Activated T-cell treated with anti-CD3 and anti-CD28 coated beads, Interleukin-2, amount 50 U/mL, for 4 hours (primary cell): ENCODE data around the gene APOBEC3H. TPM values are rescaled to one million over a fixed set of nuclear protein-coding genes. Genes with fewer than 3 reads are reported as not detected.
"Not testable (repeated sequence)": the region's sequence is repeated elsewhere in the genome, so short reads cannot be mapped to it uniquely, and the experiment has no call there.

Source experiments
- ATAC-seq, 2 donors: fragments of 200-7000 bp; cut with Tn5 transposase; one replicate each; pipeline ENCODE4 v1.10.0; 2021
- DNase-seq: peaks from one replicate; pipeline ENCODE4 v3.0.0-alpha.2; 2020
- H3K27me3 Mint-ChIP-seq: one replicate; pipeline ENCODE4 v1.8.0; 2021; ENCODE audit warnings: low read depth, mixed read lengths
- H3K36me3 Mint-ChIP-seq: one replicate; pipeline ENCODE4 v1.8.0; 2022; ENCODE audit warnings: mixed read lengths; ENCODE audit not compliant: insufficient read depth
- H3K4me1 Mint-ChIP-seq: one replicate; pipeline ENCODE4 v1.8.0; 2021; ENCODE audit warnings: low read depth, mixed read lengths
- H3K4me3 Mint-ChIP-seq: one replicate; pipeline ENCODE4 v1.8.0; 2021; ENCODE audit warnings: mild to moderate bottlenecking, moderate library complexity, mixed read lengths
- H3K9me3 Mint-ChIP-seq: one replicate; pipeline ENCODE4 v1.8.0; 2021; ENCODE audit warnings: mixed read lengths
- total RNA-seq, 3 donors: library from RNA; stranded (reverse); gene quantifications; one replicate each; pipeline ENCODE4 v1.2.1, GENCODE V29; 2021

The APOBEC3H gene
- total RNA-seq, 3 donors from 2014 or later: 0.79 to 0.82 TPM; not detected in 1

DNA sequence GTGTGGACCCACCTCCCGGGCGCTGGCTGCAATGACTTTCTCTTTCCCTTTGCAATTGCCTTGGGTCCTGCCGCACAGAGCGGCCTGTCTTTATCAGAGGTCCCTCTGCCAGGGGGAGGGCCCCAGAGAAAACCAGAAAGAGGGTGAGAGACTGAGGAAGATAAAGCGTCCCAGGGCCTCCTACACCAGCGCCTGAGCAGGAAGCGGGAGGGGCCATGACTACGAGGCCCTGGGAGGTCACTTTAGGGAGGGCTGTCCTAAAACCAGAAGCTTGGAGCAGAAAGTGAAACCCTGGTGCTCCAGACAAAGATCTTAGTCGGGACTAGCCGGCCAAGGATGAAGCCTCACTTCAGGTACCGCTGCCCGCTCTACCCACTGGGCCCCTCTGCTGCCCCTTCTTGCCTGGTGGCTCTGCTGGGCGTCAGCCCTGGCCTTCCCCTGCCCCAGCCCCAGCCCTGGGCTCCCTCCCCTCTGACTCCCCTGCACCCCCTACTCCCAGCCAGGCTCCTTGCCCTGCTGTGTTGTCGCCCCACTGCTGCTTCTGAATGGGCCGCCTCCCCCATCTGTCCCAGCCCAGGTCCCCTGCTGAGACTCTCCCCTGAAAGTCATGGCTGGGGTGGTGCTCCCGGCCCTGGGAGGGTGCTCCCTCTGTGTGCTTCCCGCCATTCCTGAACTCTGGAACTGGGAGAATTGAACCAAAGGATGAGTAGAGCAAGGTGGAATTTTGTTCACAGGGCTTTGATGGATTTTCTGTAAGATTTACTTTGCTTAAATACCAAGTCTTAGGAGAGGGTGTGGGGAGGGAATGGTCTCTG, 19.8 kb upstream of the APOBEC3H start, which contains the start of gene APOBEC3G:
TSS of gene APOBEC3G (plus strand) at position 250 of the 815 bp plus-strand sequence. CDS start at position 337, 87 bp downstream.
- peak within 1 kb of the TSS; percentile 91 for H3K4me3 Mint-ChIP-seq
- DNase-seq (peak; percentile 47), ATAC-seq (peak; percentile 96)
- not testable (repeated sequence) for H3K9me3 Mint-ChIP-seq, H3K27me3 Mint-ChIP-seq, H3K36me3 Mint-ChIP-seq
- peaks cover 53% of the 10 kb centered on the region for H3K4me1 Mint-ChIP-seq

GRCh38 chr22:39077912-39078311, 19.1 kb upstream of the APOBEC3H start:
- H3K4me1 Mint-ChIP-seq: peaks cover 54% of the 10 kb centered on the region
- not testable (repeated sequence) for DNase-seq, H3K9me3 Mint-ChIP-seq

GRCh38 chr22:39078329-39078728, 18.7 kb upstream of the APOBEC3H start:
- Mint-ChIP-seq H3K27me3 (no peaks in the 10 kb centered on the region), H3K9me3 (no peaks in the 10 kb centered on the region), H3K4me3 (peak overlapping the region; percentile 91), H3K4me1 (peaks cover 57% of the 10 kb centered on the region), H3K36me3 (peaks cover 10% of the 10 kb centered on the region)
- DNase-seq: no peak
- no peak for ATAC-seq

More at GRCh38 chr22:39077912-39078311, 19.1 kb upstream of the APOBEC3H start:
- H3K4me3 Mint-ChIP-seq: peak overlapping the region; percentile 91
- H3K36me3 Mint-ChIP-seq, H3K27me3 Mint-ChIP-seq, ATAC-seq: not testable (repeated sequence)

- H3K36me3 Mint-ChIP-seq: not testable (repeated sequence)
These were observed 17.9 kb upstream of the APOBEC3H start for GRCh38 chr22:39079054-39079637.

GRCh38 chr22:39080052-39080762, 16.8 kb upstream of the APOBEC3H start:
- Mint-ChIP-seq H3K9me3 (no peaks in the 10 kb centered on the region), H3K4me3 (peak overlapping the region; percentile 91), H3K4me1 (peaks cover 58% of the 10 kb centered on the region), H3K36me3 (peaks cover 10% of the 10 kb centered on the region), H3K27me3 (no peaks in the 10 kb centered on the region)
- DNase-seq: no peak
- ATAC-seq: no peak

More at GRCh38 chr22:39079054-39079637, 17.9 kb upstream of the APOBEC3H start:
- not testable (repeated sequence) for ATAC-seq, H3K27me3 Mint-ChIP-seq, DNase-seq, H3K9me3 Mint-ChIP-seq
- H3K4me1 Mint-ChIP-seq: peaks cover 61% of the 10 kb centered on the region
- peak overlapping the region; percentile 91 for H3K4me3 Mint-ChIP-seq

- ATAC-seq: no peak
- H3K4me3 Mint-ChIP-seq: peak overlapping the region; percentile 53
These were observed 16.0 kb upstream of the APOBEC3H start for GRCh38 chr22:39081016-39081415.

GRCh38 chr22:39081598-39081997, 15.4 kb upstream of the APOBEC3H start:
- no peak for DNase-seq
- H3K4me3 Mint-ChIP-seq: peak overlapping the region; percentile 7
- no peak for ATAC-seq
- no peaks in the 10 kb centered on the region for H3K9me3 Mint-ChIP-seq
- H3K4me1 Mint-ChIP-seq: peaks cover 57% of the 10 kb centered on the region
- peaks cover 12% of the 10 kb centered on the region for H3K36me3 Mint-ChIP-seq
- no peaks in the 10 kb centered on the region for H3K27me3 Mint-ChIP-seq

More at GRCh38 chr22:39081016-39081415, 16.0 kb upstream of the APOBEC3H start:
- Mint-ChIP-seq H3K36me3 (peaks cover 10% of the 10 kb centered on the region), H3K9me3 (no peaks in the 10 kb centered on the region), H3K4me1 (peaks cover 57% of the 10 kb centered on the region), H3K27me3 (no peaks in the 10 kb centered on the region)
- no peak for DNase-seq

DNA sequence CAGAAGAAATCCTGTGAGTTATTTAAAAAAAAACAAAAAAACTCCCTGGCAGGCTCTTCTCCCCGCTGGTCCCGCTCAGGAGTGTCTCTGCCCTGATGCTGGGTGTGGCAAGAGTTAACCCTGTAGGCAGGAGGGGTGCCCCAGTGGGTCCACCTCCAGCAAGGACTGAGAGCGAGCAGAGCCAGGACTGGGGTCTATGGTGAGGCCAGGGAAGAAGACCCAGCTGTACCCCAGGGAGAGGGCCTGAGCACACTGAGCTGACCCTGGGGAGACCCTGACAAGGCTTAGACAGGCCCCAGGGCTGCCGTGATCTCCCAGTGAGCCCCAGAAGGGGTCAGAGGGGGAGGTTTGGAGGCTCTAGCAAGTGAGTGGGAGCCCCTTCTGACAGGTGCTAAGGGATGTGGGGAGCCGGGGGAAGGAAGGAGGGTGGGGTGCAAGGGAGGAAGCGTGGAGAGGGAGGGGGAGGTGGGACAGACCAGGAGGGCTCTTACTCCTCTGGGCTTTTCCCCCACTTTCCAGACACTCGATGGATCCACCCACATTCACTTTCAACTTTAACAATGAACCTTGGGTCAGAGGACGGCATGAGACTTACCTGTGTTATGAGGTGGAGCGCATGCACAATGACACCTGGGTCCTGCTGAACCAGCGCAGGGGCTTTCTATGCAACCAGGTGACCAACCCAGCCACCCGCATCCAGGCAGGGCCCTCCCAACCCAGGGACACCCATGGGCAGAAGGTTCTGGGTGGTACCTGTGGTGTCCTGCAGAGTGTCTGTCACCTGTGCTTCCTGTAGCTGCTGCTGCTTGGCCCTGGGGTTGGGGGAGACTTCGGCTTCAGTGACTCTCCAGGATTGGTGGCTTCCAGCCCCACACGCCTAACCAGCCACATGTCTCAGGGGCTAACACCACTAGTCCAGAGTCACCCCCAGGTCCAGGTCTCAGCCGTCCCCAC, 13.6 kb upstream of the APOBEC3H start:
- DNase-seq (no peak), ATAC-seq (no peak)
- peaks cover 61% of the 10 kb centered on the region for H3K4me1 Mint-ChIP-seq
- peaks cover 14% of the 10 kb centered on the region for H3K36me3 Mint-ChIP-seq
- H3K9me3 Mint-ChIP-seq: no peaks in the 10 kb centered on the region
- H3K4me3 Mint-ChIP-seq: no peak overlapping the region
- H3K27me3 Mint-ChIP-seq: no peaks in the 10 kb centered on the region

DNA sequence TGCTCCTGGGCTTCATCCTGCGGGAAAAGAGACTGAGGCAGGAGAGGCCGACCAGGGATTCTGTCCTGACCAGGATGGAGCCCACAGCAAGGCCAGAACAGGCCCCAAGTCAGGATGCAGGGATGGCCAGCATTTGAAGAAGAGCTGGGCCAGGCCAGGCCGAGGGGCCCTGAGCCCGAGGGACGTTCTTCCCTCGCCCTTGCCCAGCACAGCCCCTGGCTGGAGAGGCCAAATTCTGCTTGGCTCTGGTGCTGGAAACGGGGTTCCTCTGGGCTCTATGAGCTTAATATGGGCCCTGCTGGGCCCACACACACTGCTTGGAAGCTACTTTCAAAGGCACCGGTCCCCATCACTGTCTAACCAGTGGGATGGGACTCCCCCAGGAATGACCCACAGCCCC, 12.4 kb upstream of the APOBEC3H start:
- no peak for DNase-seq
- Mint-ChIP-seq H3K9me3 (no peaks in the 10 kb centered on the region), H3K4me1 (peaks cover 68% of the 10 kb centered on the region), H3K4me3 (no peak overlapping the region), H3K27me3 (no peaks in the 10 kb centered on the region), H3K36me3 (peaks cover 14% of the 10 kb centered on the region)
- no peak for ATAC-seq

DNA sequence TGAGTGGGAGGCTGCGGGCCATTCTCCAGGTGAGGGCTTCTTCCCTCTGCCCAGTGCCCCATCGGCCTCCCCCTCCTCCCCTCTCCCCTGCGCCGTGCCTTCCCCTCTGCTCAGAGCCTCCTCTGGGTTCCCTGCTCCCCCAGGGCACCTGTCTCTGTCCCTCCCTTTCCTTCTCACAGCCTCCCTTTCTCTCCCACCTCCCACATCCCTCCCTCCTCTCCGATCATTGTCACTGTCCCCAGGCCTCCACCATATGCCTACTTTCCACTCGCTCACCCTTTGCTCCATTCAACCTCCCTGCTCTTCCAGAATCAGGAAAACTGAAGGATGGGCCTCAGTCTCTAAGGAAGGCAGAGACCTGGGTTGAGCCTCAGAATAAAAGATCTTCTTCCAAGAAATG, 9.9 kb upstream of the APOBEC3H start:
- Mint-ChIP-seq H3K36me3 (peaks cover 6% of the 10 kb centered on the region), H3K27me3 (no peaks in the 10 kb centered on the region), H3K4me3 (no peak overlapping the region), H3K4me1 (peaks cover 72% of the 10 kb centered on the region), H3K9me3 (no peaks in the 10 kb centered on the region)
- ATAC-seq (no peak), DNase-seq (no peak)

DNA sequence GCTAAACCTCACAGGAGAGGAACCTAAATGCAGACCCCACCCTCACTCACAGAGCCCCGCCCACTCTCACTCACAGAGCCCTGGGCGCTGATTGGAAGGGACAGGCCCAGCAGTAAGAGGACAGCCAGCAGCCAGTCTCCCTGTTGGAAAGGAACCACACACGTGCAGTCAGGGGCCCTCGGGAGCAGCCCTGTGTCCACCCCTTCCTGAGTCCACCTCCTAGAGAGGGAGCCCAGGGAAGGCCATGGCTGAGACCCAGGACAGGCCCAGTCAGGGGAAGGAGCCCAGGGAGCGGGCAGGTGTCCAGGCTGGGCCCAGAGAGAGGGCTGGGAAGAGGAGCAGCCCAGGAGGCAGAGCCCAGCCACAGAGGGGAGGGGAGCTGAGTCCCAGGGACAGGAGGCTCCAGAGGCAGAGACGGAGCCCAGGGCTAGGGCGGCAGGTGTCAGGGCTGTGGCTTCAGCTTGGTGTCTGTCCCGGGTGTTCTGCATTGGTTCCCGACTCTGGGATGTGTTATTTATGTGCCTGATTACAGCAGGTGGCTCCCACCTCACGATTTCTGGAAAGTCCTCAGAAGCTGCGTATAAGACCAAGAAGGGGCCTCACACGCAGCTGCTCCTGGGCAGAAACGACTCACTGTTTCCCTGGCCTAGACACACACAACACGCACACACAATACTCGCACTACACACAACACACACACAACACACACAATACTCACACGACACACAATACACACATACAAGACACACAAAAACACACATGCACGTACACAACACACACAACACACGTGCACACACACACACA, 9.0 kb upstream of the APOBEC3H start:
- no peaks in the 10 kb centered on the region for H3K27me3 Mint-ChIP-seq
- peaks cover 6% of the 10 kb centered on the region for H3K36me3 Mint-ChIP-seq
- H3K9me3 Mint-ChIP-seq: no peaks in the 10 kb centered on the region
- ATAC-seq: no peak
- no peak for DNase-seq
- H3K4me1 Mint-ChIP-seq: peaks cover 73% of the 10 kb centered on the region
- H3K4me3 Mint-ChIP-seq: no peak overlapping the region

GRCh38 chr22:39088685-39089032, 8.4 kb upstream of the APOBEC3H start:
- H3K4me1 Mint-ChIP-seq: peaks cover 68% of the 10 kb centered on the region
- DNase-seq (no peak), ATAC-seq (no peak)
- no peaks in the 10 kb centered on the region for H3K9me3 Mint-ChIP-seq
- no peaks in the 10 kb centered on the region for H3K27me3 Mint-ChIP-seq
- H3K36me3 Mint-ChIP-seq: peaks cover 4% of the 10 kb centered on the region
- no peak overlapping the region for H3K4me3 Mint-ChIP-seq

DNA sequence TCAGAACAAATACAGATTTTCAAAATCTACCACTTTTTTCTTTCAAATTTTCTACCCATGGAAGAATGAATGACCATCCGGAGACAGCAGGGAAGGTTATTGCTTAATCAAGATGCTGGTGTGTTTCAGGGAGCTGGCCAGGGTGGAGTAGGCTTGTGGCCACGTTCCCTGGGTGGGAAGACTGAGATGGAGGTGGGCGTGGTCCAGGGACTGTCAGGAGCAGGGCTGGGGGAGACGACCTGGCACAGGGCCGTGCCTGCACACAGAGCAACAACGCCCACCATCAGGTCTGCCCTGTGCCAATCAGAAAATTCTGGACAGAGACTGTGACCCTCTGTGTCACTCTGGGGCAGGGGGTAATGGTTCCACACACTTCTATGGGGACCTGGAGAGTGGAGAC, 7.1 kb upstream of the APOBEC3H start:
- peaks cover 4% of the 10 kb centered on the region for H3K36me3 Mint-ChIP-seq
- H3K9me3 Mint-ChIP-seq: no peaks in the 10 kb centered on the region
- H3K4me3 Mint-ChIP-seq: peak overlapping the region; percentile 60
- peaks cover 75% of the 10 kb centered on the region for H3K4me1 Mint-ChIP-seq
- ATAC-seq (no peak), DNase-seq (no peak)
- H3K27me3 Mint-ChIP-seq: no peaks in the 10 kb centered on the region
